ENCODE measurements around the gene RBMY1A1. TPM values are rescaled to one million over a fixed set of nuclear protein-coding genes. Genes with fewer than 3 reads are reported as not detected.

Gene RBMY1A1
- not detected for total RNA-seq

DNA sequence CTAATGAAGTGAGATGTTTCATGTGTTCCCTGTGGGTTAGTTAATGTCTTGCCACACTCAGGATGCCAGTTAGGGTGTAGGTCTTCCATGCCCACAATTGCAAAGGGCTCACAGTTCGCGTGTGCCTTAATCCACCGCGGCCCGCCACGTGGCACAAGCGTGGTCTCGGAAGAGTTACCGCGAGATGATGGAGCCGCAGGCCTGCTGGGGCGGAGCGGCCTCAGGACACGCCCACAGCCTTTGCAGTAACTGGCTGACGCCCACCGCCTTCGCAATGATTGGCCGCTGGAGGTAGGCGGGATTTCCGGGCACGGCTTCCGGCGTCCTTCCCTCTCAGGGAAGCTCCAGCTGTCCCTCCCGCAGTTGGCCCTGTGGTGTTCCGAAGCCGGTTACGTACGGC lies at the start of gene RBMY1A1:
Gene RBMY1A1, plus strand, starts transcription at position 301 of the 400 bp plus-strand sequence. CDS start 2,013 bp downstream, outside the sequence.

GRCh38 chrY:21511038-21511437 lies 23.6 kb upstream of the RBMY1A1 start, which contains the start of gene RBMY1B:
Gene RBMY1B, plus strand, starts transcription at chrY:21511338. Its CDS starts 2,013 bp downstream, at chrY:21513351.

Other genes starting within 250 kb of the RBMY1A1 start
- gene RBMY1B, start 23.5 kb upstream of the RBMY1A1 start, total RNA-seq: not detected